MM.1S (cell line): ENCODE results near the gene TMC8.
"Not testable (repeated sequence)": the region's sequence is repeated elsewhere in the genome, so short reads cannot be mapped to it uniquely, and the experiment has no call there.

Experiments
- EZH2 ChIP-seq: fragments of 300-600 bp; sonication (generic); optimal IDR thresholded peaks from 2 replicates; pipeline ENCODE3; 2017; ENCODE audit warnings: low read depth, mild to moderate bottlenecking, antibody characterized with exemption, low read length, mixed read lengths
- EZH2phosphoT487 ChIP-seq: fragments of 300-600 bp; sonication (generic); IDR thresholded peaks from 2 replicates; pipeline ENCODE4 v1.6.1; 2018; ENCODE audit warnings: antibody characterized with exemption, low read length
- TF ChIP-seq, protein P1 (sequence below): fragments of 300-600 bp; sonication (generic); IDR thresholded peaks from 2 replicates; pipeline ENCODE4 v1.5.1; 2016; ENCODE audit warnings: antibody characterized with exemption, low read length, mixed read lengths

DNA sequence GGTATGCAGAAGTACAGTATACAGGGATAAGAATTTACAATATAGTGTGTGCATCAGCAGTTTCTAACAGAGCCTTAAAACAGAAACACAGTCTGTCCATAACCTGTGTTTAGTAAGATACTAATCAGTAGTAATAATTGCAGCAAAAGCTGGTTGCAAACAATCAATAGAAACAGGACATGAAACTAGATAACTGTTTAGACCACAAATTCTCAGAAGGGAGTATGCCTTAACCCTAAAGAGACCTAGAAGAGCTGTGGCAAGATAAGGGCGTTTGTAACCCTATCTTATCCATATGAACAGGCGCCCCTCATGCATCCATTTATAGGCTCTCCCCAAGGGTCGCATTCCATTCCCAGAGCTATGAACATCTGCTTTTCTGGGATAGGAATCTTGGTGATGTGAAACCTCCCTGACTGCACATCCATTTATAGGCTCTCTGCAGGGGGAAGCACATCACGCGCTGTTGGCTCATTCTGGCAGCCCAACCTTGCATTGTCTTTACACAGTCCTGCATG, 48.2 kb upstream of the TMC8 start:
- TF ChIP-seq EZH2, EZH2phosphoT487: not testable (repeated sequence)
- TF ChIP-seq, protein P1, sequence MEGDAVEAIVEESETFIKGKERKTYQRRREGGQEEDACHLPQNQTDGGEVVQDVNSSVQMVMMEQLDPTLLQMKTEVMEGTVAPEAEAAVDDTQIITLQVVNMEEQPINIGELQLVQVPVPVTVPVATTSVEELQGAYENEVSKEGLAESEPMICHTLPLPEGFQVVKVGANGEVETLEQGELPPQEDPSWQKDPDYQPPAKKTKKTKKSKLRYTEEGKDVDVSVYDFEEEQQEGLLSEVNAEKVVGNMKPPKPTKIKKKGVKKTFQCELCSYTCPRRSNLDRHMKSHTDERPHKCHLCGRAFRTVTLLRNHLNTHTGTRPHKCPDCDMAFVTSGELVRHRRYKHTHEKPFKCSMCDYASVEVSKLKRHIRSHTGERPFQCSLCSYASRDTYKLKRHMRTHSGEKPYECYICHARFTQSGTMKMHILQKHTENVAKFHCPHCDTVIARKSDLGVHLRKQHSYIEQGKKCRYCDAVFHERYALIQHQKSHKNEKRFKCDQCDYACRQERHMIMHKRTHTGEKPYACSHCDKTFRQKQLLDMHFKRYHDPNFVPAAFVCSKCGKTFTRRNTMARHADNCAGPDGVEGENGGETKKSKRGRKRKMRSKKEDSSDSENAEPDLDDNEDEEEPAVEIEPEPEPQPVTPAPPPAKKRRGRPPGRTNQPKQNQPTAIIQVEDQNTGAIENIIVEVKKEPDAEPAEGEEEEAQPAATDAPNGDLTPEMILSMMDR: not testable (repeated sequence)
